NOMO-1 treated with dmso at 0.1 percent for 144 hours (cell line): ENCODE data around the gene PSG6.
"Not testable (repeated sequence)": the region's sequence is repeated elsewhere in the genome, so short reads cannot be mapped to it uniquely, and the experiment has no call there.

Experiments
- DNase-seq: peaks from one replicate; lab custom pipeline; 2025; ENCODE audit not compliant: unreplicated experiment; lab: John Stamatoyannopoulos, UW

The PSG6 gene

GRCh38 chr19:42856866-42857543 is 60.7 kb downstream of the PSG6 start:
- not testable (repeated sequence) for DNase-seq

- not testable (repeated sequence) for DNase-seq
Observed at GRCh38 chr19:42854745-42855144, 62.9 kb downstream of the PSG6 start.

GRCh38 chr19:42853231-42853630 is 64.5 kb downstream of the PSG6 start:
- not testable (repeated sequence) for DNase-seq

- not testable (repeated sequence) for DNase-seq
Observed at GRCh38 chr19:42852821-42853220, 64.9 kb downstream of the PSG6 start.
